Endodermal cell (in vitro differentiated cells): ENCODE data around the gene BCL7A. TPM values are rescaled to one million over a fixed set of nuclear protein-coding genes. Genes with fewer than 3 reads are reported as not detected.

Source experiments
- DNase-seq: peaks from one replicate; pipeline ENCODE4 v3.0.0-alpha.2; 2017
- H3K27ac ChIP-seq: 2 replicates; pipeline ENCODE4 v1.5.1; 2013; ENCODE audit warnings: mild to moderate bottlenecking, low read depth, low read length, moderate library complexity
- H3K27me3 ChIP-seq: 2 replicates; pipeline ENCODE4 v1.6.1; 2013; ENCODE audit warnings: mild to moderate bottlenecking, low read length, moderate library complexity; ENCODE audit not compliant: insufficient read depth, control insufficient read depth, poor library complexity, severe bottlenecking
- H3K36me3 ChIP-seq: 2 replicates; pipeline ENCODE4 v1.7.0; 2013; ENCODE audit warnings: mild to moderate bottlenecking, low read length, moderate library complexity; ENCODE audit not compliant: control insufficient read depth, insufficient read depth
- H3K4me1 ChIP-seq: one replicate; pipeline ENCODE4 v1.7.0; 2013; ENCODE audit warnings: low read length; ENCODE audit not compliant: control insufficient read depth, insufficient read depth
- H3K4me3 ChIP-seq: 2 replicates; pipeline ENCODE4 v1.5.1; 2013; ENCODE audit warnings: mild to moderate bottlenecking, low read length, moderate library complexity
- H3K9ac ChIP-seq: 2 replicates; pipeline ENCODE4 v1.6.1; 2013; ENCODE audit warnings: mild to moderate bottlenecking, low read length, moderate library complexity; ENCODE audit not compliant: poor library complexity, severe bottlenecking; ENCODE audit errors: extremely low read depth
- H3K9me3 ChIP-seq: 2 replicates; pipeline ENCODE4 v1.6.1; 2013; ENCODE audit warnings: mild to moderate bottlenecking, low read length, moderate library complexity; ENCODE audit not compliant: control insufficient read depth
- H3K27ac Mint-ChIP-seq: 2 replicates; pipeline ENCODE4 v1.8.0; 2020; ENCODE audit warnings: mixed read lengths
- H3K27me3 Mint-ChIP-seq: 2 replicates; pipeline ENCODE4 v1.8.0; 2021; ENCODE audit warnings: mild to moderate bottlenecking, mixed read lengths; ENCODE audit not compliant: insufficient read depth
- H3K36me3 Mint-ChIP-seq: 2 replicates; pipeline ENCODE4 v1.8.0; 2020; ENCODE audit warnings: low read depth, mixed read lengths
- H3K4me1 Mint-ChIP-seq: 2 replicates; pipeline ENCODE4 v1.8.0; 2020; ENCODE audit warnings: mixed read lengths
- H3K4me3 Mint-ChIP-seq: 2 replicates; pipeline ENCODE4 v1.8.0; 2020; ENCODE audit warnings: mild to moderate bottlenecking, moderate library complexity, mixed read lengths
- H3K9me3 Mint-ChIP-seq: 2 replicates; pipeline ENCODE4 v1.8.0; 2020; ENCODE audit warnings: mild to moderate bottlenecking, mixed read lengths
- WGBS, 2 experiments: methylation state at CpG; one replicate each; pipeline versions ENCODE4 v1.1.5 to v1.1.7; 2013; ENCODE audit warnings: missing lambda C conversion rate in 2 of 2, mixed read lengths in 1 of 2; ENCODE audit not compliant: insufficient coverage in 1 of 2, insufficient read length in 1 of 2; 5-methylcytosine and 5-hydroxymethylcytosine counted together
- total RNA-seq, 2 donors: library from RNA; stranded (reverse); fragmentation: NEBNext Ultra II Directional in 1 of 2; extraction: Animal tissue kit (Norgen Biotek cat#: 25700) in 1 of 2; gene quantifications; 2 replicates in 1 of 2; 3 replicates in 1 of 2; pipeline ENCODE4 v1.2.1, GENCODE V29; 2021
- TF ChIP-seq, protein P1 (sequence below): fragments of 200-600 bp; sonication (generic); conservative IDR thresholded peaks from 2 replicates; pipeline ENCODE4 v1.5.0; 2021; ENCODE audit warnings: antibody characterized with exemption, mild to moderate bottlenecking

The BCL7A gene
- total RNA-seq, 2 donors from 2014 or later, result 22.3 to 28.9 TPM

DNA sequence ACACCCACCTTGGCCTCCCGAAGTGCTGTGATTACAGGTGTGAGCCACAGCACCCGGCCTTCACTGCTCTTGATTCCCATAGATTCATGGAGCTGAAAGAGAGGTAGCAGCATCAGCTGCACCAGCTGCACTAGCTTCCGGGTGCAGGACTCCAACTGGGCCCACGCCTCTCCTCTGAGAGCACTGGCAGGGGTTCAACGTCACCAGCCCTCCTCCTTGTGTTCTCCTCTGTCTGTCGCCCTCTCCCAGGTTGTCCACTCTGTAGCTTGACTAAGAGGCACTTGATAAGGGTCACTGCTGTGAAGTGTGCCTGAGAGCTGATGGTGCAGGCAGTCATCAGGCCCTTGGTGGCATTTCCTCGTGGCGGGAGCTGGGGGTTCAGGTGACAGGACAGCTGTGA, 85.2 kb downstream of the BCL7A start:
- H3K36me3 ChIP-seq, result no peaks in the 10 kb centered on the region
- H3K4me3 ChIP-seq, result no peak overlapping the region
- H3K27ac ChIP-seq, result no peak overlapping the region
- H3K9ac ChIP-seq, result no peak overlapping the region
- Mint-ChIP-seq H3K4me3 (no peak overlapping the region), H3K4me1 (peaks cover 21% of the 10 kb centered on the region), H3K27me3 (no peaks in the 10 kb centered on the region), H3K27ac (peak overlapping the region; percentile 61), H3K36me3 (peaks cover 4% of the 10 kb centered on the region), H3K9me3 (peaks cover 4% of the 10 kb centered on the region)
- WGBS, 2 experiments, result 84 to 90% methylated on average over 6 to 8 of the region's 8 CpGs
- peak; percentile 52 for DNase-seq
- H3K9me3 ChIP-seq, result peaks cover 7% of the 10 kb centered on the region
- no peaks in the 10 kb centered on the region for H3K27me3 ChIP-seq
- TF ChIP-seq, protein P1, sequence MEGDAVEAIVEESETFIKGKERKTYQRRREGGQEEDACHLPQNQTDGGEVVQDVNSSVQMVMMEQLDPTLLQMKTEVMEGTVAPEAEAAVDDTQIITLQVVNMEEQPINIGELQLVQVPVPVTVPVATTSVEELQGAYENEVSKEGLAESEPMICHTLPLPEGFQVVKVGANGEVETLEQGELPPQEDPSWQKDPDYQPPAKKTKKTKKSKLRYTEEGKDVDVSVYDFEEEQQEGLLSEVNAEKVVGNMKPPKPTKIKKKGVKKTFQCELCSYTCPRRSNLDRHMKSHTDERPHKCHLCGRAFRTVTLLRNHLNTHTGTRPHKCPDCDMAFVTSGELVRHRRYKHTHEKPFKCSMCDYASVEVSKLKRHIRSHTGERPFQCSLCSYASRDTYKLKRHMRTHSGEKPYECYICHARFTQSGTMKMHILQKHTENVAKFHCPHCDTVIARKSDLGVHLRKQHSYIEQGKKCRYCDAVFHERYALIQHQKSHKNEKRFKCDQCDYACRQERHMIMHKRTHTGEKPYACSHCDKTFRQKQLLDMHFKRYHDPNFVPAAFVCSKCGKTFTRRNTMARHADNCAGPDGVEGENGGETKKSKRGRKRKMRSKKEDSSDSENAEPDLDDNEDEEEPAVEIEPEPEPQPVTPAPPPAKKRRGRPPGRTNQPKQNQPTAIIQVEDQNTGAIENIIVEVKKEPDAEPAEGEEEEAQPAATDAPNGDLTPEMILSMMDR, result no peak
- peaks cover 13% of the 10 kb centered on the region for H3K4me1 ChIP-seq

DNA sequence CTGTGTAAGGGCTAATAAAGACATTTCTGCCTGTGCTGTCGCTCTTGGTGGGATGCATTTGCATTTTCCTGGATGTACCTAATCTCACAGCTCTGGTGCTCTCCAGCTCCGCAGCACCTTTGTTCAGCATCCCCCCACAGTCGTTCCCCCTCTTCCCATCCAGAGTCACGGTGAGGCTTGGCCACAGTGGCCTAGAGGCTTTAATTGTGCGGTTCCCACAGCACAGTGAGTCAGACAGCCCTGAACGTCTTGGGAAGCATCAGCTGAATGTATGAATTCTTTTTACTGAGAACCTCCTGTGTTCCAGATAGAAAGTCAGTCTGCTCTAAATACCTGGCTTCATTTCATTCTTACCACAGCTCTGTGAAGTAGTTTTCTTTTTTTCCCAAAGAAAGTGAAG, 85.6 kb downstream of the BCL7A start:
- Mint-ChIP-seq H3K27ac (peak overlapping the region; percentile 23), H3K27me3 (no peaks in the 10 kb centered on the region)
- H3K9ac ChIP-seq, result no peak overlapping the region

DNA sequence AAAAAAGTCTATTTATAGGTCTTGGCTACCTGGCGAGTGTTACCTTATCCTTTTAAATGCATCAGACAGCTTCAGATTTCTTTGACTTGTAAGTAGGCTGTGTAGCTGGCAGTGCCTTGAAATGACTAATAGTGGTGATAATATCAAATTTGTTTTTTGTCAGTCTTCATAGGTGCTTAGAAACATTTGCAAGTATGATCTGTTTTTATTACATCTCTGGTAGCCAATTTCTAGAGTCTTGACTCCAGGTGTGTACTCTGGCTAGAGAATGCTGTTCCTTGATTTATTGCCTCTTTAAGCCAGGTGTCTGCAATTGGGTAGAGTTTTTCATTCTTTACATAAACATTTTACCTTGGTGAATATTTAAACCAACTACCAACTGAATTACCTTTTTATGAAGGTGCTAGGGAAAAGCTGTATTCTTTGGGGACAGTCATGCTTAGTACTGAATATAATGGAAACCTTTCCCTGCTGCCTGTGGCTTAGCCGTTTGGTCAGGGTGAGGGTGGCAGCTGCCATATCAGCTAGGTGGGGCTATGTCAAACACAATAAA, 89.5 kb downstream of the BCL7A start:
- H3K4me1 Mint-ChIP-seq, result peaks cover 12% of the 10 kb centered on the region
- no peaks in the 10 kb centered on the region for H3K27me3 Mint-ChIP-seq
- H3K9ac ChIP-seq, result no peak overlapping the region
- no peaks in the 10 kb centered on the region for H3K36me3 Mint-ChIP-seq
- peaks cover 2% of the 10 kb centered on the region for H3K4me1 ChIP-seq
- H3K9me3 Mint-ChIP-seq, result no peaks in the 10 kb centered on the region
- H3K27me3 ChIP-seq, result no peaks in the 10 kb centered on the region
- TF ChIP-seq, protein P1, result no peak
- 76 to 82% methylated on average over 2 of the region's 2 CpGs for WGBS, 2 experiments
- DNase-seq, result no peak
- H3K27ac Mint-ChIP-seq, result no peak overlapping the region
- H3K27ac ChIP-seq, result no peak overlapping the region
- H3K4me3 ChIP-seq, result no peak overlapping the region
- no peak overlapping the region for H3K4me3 Mint-ChIP-seq
- H3K36me3 ChIP-seq, result no peaks in the 10 kb centered on the region
- H3K9me3 ChIP-seq, result no peaks in the 10 kb centered on the region

More for the DNA sequence above, 85.6 kb downstream of the BCL7A start:
- peaks cover 13% of the 10 kb centered on the region for H3K4me1 ChIP-seq
- H3K9me3 Mint-ChIP-seq, result peaks cover 4% of the 10 kb centered on the region
- H3K4me3 ChIP-seq, result no peak overlapping the region
- no peaks in the 10 kb centered on the region for H3K36me3 ChIP-seq
- WGBS, 2 experiments, result 87 to 98% methylated on average over 5 to 6 of the region's 6 CpGs
- no peak overlapping the region for H3K4me3 Mint-ChIP-seq
- TF ChIP-seq, protein P1, result no peak
- H3K4me1 Mint-ChIP-seq, result peaks cover 21% of the 10 kb centered on the region
- H3K36me3 Mint-ChIP-seq, result peaks cover 4% of the 10 kb centered on the region
- H3K9me3 ChIP-seq, result peaks cover 5% of the 10 kb centered on the region
- H3K27me3 ChIP-seq, result no peaks in the 10 kb centered on the region
- no peak overlapping the region for H3K27ac ChIP-seq
- no peak for DNase-seq

Other genes with a start within 250 kb of the BCL7A start
- gene RHOF, start 228.2 kb upstream of the BCL7A start, total RNA-seq, result 10 to 100 TPM; 31.0 to 35.6 TPM
- gene SETD1B, start 217.9 kb upstream of the BCL7A start, total RNA-seq, result 10 to 100 TPM; 30.7 to 32.6 TPM
- gene HPD, start 163.0 kb upstream of the BCL7A start, total RNA-seq, result under 1 TPM; 0.55 to 0.71 TPM
- 10 to 100 TPM; 41.4 to 50.9 TPM for gene PSMD9, start 133.1 kb upstream of the BCL7A start, total RNA-seq
- 10 to 100 TPM in 1 of 2 donors, 1 to 10 TPM in 1; 3.4 to 11.2 TPM for gene CFAP251, start 103.3 kb upstream of the BCL7A start, total RNA-seq
- gene MLXIP, start 56.9 kb downstream of the BCL7A start, total RNA-seq, result 10 to 100 TPM; 27.4 to 32.2 TPM
- gene IL31, start 152.3 kb downstream of the BCL7A start, total RNA-seq, result not detected
- 1 to 10 TPM; 1.5 to 2.4 TPM for gene LRRC43, start 161.2 kb downstream of the BCL7A start, total RNA-seq
- gene B3GNT4, start 181.8 kb downstream of the BCL7A start, total RNA-seq, result 1 to 10 TPM; 1.6 to 1.8 TPM
- 10 to 100 TPM; 77.5 to 81.0 TPM for gene DIABLO, start 204.2 kb downstream of the BCL7A start, total RNA-seq
- 10 to 100 TPM; 50.6 to 52.8 TPM for gene VPS33A, start 244.6 kb downstream of the BCL7A start, total RNA-seq